ENCODE measurements around the gene SEC16A.

The SEC16A gene

DNA sequence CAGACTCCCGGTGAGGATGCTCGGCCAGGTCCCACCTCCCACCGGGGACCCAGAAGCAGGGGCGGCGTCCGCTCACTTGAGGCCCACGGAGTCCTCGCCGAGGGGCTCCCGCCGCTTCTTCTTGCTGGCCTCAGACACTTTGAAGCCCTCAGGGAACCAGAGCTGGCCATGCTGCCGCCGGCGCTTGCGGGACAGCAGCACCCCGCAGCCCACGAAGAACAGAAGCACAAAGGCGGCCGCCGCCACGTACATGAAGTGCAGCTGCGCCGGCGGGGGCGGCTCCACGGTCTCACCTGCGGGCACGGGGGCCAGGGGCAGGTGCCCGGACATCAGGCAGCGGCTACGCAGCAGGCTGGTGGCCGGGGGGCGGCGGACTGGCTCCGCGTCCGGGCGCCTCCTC, 19.4 kb upstream of the SEC16A start:
- DNase-seq (ENCODE audit: low read depth in 2 of 2): no peak

DNA sequence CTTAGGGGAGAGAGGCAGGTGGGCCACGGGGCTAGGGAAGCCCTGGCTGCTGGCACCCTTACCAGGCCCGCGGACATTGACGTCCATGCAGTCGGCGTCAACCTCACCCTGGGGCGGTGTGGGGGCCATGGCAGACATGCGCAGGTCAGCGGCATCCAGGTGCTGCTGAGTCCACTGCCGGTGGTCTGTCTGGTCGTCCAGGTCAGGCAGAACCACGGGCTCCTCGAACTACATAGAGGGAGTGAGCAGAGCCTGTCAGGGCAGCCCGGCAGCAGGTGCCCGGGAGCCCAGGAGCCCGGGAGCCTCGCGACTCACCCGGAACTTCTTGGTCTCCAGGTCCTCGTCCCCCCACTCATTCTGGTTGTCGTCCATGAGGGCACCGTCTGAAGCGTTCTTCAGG, 18.8 kb upstream of the SEC16A start:
- no peak for DNase-seq (ENCODE audit: low read depth in 2 of 2)

DNA sequence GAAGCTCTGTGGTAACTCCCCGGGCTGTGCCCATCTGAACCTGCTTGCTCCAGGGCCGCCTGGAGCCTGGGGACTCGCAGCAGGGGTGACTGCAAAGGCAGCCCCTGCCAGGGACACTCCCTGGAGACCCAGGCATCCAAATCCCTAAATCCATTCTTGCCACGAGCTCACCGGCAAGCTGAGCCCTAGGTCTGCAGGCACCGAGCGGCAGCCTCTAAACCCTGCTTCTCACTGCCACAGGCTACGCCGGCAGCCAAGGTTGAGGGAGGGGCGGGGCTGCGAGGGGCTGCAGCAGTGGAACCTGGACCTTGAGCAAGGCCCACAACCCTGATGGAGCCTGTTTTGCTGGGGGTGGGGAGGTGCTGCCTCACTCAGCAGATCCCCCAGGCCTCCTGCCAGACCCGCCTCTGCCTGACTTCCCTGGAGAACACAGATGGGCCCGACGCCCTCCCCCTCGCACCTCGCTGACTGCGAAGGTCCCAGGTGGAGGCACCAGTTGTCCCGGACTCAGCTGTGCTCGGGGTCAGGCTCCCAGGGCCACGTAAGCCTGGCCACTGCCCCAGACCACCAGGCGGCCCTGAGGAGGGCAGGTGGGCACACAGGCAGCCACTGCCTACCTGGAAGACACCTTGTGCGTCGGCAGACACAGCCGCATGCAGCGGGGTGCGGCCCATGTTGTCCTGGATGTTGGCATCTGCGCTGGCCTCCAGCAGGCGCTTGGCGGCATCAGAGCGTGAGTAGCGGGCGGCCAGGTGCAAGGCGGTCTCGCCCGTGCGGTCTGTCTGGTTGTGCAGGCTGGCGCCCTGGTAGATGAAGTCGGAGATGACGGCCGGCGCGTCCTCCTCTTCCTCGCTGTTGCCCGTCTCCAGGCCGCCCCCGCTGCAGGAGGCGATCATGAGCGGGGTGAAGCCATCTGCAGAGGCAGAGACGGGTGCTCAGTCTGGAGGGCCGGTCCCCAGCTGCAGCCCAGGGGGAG, 17.4 kb upstream of the SEC16A start:
- DNase-seq (ENCODE audit: low read depth in 2 of 2): no peak

DNA sequence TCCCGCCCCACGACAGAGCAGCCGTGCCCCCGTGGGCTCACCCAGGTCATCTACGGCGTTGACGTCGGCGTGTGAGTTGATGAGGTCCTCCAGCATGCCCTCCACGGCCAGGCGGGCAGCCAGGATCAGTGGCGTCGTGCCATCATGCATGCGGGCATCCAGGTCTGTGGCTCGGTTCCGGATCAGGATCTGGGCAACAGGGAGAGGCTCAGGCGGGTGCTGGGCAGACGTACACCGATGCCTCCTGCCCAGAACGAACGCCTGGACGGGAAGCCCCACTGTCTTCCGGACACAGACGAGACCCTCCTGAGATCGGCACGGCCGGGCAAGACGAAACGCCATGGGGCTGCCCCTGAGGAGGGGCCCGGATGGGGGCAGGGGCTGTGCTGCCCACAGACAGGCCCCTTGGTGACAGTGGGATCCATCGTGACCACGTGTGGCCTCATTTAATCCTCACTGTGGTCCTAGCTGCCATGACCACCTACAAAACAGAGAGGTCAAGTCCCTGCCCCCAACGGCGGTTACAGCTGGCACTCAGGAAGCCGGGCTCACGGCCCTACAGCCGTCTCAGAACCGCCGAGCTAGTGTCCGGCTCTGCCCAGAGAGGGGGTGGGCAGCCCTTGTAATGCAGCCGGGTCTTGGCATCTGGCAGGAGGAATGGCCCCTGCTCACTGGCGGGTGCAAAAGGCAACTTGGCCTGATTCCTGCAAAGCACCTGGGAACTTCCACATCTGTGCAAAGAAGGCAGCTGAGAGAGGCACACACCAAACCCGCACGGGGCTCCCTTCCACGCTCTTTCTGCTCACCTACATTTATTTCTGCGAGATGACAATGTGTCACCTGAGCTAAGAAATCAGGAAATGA, 16.5 kb upstream of the SEC16A start:
- no peak for DNase-seq (ENCODE audit: low read depth in 2 of 2)

DNA sequence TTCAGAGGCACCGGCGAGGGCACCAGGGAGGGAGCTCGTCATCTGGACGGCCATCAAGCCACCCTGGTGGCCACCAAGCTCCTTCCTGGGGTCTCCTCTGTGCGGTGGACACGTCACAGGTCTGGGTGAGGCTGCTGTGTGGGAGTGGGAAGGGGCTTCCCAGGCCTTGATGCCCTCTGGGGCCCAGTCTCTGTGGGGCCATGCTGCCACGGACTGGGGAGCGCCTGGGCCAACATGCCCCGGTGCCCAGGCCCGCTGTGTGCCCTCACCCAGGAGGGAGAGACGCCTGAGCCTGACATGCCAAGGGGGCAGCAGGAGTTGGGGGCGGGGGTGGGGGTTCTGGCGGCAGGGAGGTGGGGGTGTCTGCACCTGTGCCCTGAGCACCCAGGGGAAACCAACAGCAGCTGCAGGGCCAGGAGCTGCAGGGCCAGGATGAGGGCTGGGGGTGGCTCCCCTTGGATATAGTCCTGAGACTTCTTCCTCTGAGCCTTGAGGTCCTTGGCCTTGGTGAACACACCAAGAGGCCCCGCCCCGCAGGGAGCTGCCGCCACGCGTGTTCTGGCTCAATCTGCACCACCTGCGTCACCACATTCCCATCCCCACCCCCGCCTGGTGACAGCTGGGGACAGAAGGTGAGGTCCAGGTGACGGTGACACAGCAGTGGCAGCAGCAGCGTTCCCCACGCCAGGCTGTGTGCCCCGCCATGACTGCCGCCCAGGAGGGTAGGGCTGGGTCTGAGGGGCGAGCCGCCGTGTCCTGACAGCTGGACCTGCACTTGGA, 15.3 kb upstream of the SEC16A start:
- DNase-seq (ENCODE audit: low read depth in 2 of 2): no peak

DNA sequence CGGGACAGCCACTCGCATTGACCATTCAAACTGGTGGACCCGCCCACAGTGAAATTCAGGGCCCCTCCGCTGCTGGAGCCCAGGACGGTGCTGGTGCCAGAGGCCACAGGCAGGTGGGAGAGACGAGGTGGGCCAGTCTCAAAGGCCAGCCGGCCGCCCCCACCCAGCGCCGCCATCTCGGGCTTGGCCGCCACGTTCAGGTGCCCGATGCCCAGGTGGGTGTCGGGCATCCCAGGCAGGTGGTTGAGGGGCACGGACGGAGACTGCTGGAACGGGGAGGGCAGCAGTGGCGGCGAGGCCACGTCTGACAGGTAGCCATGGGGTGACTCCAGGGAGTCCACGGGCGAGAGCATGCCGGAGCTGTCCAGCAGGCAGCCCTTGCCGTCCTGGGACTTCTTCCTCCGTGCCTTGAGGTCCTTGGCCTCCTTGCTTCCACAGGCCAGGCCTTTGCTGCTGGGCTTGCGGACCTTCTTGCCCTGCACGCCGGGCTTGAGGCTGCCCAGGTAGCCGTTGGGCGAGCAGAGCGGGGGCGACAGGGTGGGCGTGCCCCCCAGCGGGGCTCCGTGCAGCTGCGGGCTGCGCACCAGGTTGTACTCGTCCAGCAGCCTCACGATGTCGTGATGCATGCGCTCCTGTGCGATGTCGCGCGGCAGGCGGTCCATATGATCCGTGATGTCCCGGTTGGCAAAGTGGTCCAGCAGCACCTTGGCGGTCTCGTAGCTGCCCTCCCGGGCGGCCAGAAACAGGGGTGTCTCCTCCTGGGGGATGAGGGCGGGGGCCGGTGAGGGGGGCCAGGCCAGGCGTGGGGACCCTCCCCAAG, 14.2 kb upstream of the SEC16A start:
- no peak for DNase-seq (ENCODE audit: low read depth in 2 of 2)

DNA sequence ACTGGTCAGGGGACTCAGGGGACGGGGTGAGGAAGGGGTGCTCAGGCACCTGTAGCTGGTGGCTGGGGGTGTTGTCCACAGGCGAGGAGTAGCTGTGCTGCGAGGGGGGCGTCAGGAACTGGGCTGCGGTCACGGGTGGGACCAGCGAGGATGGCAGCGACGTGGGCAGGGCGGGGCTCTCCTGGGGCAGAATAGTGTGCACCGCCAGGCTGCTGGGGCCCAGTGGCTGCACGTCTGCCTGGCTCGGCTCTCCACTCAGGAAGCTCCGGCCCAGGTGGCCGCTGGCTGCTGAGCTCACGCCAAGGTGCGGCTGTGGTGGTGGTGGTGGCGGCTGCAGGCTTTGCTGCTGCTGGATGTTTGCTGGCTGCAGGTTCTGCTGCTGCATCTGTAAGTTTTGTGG, 13.3 kb upstream of the SEC16A start:
- DNase-seq (ENCODE audit: low read depth in 2 of 2): no peak

DNA sequence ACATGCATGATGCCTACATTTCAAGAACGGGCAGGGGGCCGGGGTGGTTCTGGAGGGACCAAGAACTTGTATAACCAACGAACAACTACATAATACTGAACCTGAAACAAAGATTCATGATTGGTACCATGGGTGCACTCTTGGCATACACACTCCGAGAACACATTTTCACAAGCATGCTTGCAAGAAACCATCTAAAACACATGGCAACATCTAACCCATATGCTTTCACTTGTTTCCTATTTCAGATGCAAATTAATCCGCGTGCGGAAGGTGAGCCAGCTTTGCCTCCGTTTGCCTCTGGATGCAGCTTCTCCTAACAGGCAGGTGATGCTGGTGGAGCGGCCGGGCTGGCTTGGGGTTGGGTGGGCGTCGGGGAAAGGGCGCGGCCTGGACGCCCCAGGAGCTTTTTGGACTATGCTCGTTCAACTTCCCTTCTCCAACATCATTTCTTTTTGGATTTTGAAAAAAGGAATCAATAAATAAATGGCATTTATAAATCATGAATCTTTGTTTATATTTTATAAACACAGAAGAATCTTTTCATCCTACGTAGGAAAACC, 12.5 kb upstream of the SEC16A start:
- DNase-seq (ENCODE audit: low read depth in 2 of 2): no peak

DNA sequence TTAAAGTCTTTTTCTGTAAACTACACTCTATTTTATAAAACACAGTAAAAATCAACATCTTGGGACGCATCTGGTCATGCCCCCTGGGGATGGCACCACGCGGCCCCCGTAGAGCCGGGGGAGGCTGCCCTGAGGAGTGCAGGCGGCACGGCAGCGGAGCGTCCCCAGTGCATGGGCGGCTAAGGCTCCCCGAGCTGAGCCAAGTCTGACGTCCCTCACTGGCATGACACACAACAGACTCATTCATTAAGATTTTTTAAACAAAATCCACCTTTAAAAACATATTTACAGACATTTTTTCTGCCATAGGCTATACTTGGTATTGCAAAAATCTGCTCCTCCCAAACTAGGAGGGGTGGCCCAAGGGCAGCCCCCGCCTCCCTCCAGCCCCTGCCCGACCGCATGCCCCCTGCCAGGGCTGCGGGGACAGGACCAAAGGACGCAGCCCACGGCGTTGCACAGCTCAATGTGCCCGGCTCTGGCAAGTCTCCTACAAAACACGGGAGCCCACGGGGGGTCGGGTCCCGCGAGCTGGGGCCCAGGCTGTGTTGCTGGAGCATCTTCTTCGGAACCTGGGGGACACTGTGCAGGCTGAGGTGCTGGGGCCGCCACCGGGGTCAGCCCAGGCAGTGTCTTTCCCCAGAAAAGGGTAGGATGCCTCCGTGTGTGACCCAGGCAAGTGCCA, 11.8 kb upstream of the SEC16A start:
- DNase-seq (ENCODE audit: low read depth in 2 of 2): no peak

DNA sequence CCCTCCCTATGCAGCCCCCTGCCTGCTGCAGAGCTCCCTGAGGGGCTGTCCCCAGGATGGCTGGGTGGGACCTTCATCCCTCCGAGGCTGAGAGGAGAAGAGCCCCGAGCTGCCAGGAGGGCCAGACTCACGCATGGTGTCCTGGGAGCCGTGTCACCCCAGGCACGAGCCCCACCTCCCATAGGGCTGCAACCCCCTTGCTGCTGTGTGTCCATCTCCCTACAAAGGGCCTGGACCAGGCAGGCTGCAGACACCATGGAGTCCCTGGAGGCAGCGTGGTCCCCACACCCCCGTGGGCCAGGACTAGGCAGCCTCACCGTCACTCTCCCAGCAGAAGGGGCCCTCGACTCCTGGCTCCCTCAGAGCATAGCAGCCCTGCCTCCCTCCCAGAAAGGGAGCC, 11.2 kb upstream of the SEC16A start:
- no peak for DNase-seq (ENCODE audit: low read depth in 2 of 2)

DNA sequence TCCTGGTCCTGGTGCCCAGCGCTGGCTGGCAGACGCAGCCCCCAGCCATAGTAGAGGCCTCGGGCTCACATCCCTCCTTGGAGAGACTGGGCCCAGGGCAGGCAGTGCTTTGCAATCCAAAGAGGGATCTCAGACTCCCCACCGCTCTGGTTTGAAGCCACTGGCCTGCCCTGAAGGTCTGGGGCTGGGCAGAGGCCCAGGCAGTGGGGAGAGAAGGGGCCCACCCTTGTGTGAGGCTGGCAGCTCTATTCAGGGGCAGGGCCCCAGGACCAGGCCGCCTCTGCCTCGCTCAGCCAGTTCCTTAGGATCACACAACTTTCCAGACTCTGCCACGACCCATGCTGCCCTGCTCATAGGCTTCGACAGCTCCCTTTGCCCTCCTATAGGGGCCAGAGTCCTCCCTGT, 10.7 kb upstream of the SEC16A start:
- DNase-seq (ENCODE audit: low read depth in 2 of 2): no peak

DNA sequence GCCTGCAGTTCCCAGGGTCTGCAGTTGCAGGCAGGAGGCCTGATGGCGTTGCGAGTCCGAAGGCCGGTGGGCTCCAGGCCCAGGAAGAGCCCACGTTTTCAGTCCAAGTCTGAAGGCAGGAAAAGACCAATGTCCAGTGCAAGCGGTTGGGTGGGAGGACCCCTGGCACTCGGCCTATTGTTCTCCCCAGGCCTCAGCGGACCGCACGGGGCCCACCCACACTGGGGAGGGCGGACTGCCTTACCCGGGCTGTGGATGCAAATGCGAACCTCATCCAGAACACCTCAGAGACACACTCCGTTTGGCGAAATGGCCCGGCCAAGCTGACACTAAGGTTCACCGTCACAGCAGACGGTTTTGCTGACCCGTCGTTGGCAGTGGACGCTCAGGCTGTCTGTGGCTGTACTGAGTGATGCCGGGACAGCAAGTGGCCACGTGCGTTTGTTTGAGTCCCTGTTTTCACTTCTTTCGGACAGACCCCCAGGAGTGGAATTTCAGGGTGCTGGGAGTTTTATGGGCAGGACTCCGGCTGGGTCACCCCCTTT, 10.2 kb upstream of the SEC16A start:
- DNase-seq (ENCODE audit: low read depth in 2 of 2): no peak

DNA sequence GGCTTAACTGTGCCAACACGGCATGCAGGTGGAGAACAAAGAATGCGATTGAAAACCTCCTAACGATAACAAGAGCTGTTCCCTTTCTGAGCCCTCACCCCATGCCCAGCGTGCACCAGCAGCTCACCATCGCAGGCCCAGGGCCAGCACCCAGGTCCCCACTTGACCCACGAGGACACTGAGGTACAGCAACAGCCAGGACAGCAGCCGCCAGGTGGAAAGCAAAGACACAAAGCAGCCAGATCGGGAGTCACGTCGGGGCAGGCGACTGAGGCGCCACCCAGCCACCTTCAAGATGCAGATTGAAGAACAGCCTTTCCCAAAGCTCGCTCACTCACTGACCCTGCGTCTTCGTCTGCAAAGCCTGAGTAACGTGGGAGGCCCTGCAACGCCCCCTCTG, 6.9 kb upstream of the SEC16A start:
- no peak for DNase-seq (ENCODE audit: low read depth in 2 of 2)

DNA sequence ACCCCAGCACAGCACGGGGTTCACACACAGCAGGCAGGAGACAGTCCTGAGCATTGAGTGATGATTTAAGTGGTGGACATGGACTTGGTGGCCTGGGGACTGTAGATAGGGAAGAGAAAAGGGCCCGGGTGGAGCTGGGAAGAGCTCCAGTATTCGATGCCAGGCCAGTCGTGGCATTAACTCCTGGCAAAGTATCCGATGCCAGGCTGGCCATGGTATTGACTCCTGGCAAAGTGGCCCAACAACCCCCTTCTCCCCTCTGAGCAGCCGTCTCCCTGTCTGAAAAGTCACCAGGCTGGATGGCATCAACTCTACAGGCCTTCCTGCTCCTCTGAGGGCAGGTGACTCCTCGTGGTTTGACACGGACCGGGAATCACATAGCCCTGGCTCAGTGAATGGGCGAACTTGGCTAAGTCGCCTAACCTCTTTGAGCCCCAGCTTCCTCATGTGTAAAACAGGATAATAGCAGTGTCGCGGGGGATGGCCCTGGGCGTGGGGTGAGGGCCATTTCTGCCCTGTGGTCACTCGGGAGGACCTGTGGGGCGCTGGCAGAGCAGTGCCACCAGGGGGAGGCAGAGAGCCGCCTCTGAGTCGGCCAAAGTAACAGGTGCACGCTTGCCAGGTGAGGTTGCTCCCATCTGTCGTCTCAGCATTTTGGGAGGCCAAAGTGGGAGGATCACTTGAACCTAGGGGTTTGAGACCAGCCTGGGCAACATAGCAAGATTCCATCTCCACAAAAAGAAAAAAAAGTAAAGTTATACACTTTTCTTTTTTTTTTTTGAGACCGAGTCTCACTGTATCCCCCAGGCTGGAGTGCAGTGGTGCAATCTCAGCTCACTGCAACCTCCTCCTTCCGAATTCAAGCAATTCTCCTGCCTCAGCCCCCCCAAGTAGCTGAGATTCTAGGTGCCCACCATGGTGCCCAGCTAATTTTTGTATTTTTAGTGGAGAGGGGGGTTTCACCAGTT, 5.7 kb upstream of the SEC16A start:
- DNase-seq (ENCODE audit: low read depth in 2 of 2): peak; percentile 30 to 62

DNA sequence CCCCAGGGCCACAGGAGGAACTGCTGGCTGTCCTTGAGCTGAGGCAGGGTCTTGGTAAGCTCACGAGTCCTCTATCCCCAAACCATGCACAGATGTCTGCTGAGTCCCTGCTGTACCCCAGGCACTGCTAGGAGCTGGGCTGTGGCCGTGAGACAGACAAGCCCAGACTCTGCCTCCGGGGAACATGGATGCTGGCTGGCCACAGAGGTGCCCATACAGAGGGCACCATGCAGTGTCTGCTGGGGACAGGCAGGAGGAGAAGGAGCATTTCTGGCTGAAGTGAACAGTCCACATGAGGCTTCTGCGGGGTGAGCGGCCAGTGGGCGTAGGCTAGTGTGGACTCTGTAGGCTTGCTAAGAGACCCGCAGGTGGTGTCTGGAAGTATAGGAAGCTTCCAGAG, 4.8 kb upstream of the SEC16A start:
- DNase-seq (ENCODE audit: low read depth in 2 of 2): no peak

DNA sequence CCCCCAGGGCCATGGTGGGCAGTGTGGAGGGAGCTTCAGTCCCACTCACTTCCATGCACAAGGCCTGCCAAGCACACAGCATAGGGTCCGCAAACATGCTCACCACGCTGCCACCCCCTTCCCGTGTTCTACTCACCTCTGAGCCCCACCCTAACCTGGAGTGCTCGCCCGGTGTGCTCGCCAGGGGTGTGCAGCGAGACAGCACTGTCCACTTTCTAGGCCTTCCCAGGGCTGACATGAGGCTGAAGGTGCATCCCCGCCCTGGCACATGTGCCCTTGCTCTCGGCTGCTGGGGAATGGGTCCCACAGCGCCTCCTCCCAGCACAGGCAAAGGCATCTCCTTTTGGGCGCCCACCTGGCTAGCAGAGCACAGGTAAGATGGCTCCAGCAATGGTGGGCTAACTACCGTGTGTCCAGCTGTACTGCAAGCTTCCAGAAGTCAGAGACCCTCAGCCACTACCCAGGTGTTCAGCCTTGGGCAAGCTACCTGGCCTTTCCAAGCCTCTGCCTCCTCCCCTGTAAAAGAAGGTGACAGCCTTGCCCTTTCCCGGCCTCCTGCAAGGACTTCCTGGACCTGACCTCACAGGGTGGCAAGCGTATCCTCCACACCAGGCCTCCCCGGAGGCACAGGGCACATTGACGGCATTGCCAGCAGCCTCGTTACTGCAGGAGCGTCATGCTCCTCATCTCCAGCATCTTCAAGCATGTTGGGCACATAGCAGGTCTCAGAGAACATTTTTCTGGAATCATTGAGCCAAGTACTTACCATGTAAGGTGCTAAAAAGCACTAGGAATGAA, 4.2 kb upstream of the SEC16A start:
- DNase-seq (ENCODE audit: low read depth in 2 of 2): no peak

DNA sequence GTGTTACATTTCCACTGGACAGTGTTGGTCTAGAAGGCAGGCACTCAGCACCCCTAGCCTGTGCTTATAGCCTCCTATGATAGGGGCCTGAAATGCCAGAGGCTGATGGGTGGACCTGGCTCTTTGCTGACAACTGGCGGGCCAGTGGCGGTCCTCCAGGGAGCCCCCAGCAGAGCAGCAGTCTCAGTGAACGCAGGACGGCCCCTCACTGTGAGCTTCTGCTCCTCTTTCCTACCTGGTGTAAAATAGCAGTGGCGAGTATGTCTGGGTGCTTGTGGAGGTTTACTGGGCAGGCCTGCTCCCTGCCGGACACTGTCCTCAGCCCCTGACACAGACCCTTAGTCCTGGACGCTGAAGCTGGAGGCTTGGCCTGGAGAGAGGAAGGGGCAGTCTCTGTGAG, 3.3 kb upstream of the SEC16A start:
- DNase-seq (ENCODE audit: low read depth in 2 of 2): no peak

Data from stimulated activated CD4-positive, alpha-beta T cell treated with anti-CD3 and anti-CD28 coated beads, Interleukin-15, amount 100 ng/mL, for 48 hours (primary cell).